NCI-H128 (cell line): ENCODE data around the gene FBXL5.

ENCODE experiments used
- DNase-seq: peaks from one replicate; lab custom pipeline; 2025; ENCODE audit not compliant: unreplicated experiment; lab: John Stamatoyannopoulos, UW

FBXL5 gene

GRCh38 chr4:15655223-15656037 lies at the start of gene FBXL5:
TSS of gene FBXL5 (minus strand) at chr4:15655357. CDS start at chr4:15655287, 70 bp downstream.
- peak; percentile 49 for DNase-seq

GRCh38 chr4:15704129-15704528 lies 49.0 kb upstream of the FBXL5 start:
- DNase-seq, result no peak

- no peak for DNase-seq
Measured at GRCh38 chr4:15703439-15703838, 48.3 kb upstream of the FBXL5 start.

GRCh38 chr4:15702941-15703403 lies 47.8 kb upstream of the FBXL5 start, which contains the start of gene BST1:
TSS of gene BST1 (plus strand) at chr4:15703065. CDS start at chr4:15703145, 80 bp downstream.
- no peak for DNase-seq

GRCh38 chr4:15696866-15697265 lies 41.7 kb upstream of the FBXL5 start:
- no peak for DNase-seq

GRCh38 chr4:15695729-15696128 lies 40.6 kb upstream of the FBXL5 start:
- DNase-seq, result no peak

GRCh38 chr4:15695240-15695699 lies 40.1 kb upstream of the FBXL5 start:
- no peak for DNase-seq

GRCh38 chr4:15694431-15694830 lies 39.3 kb upstream of the FBXL5 start:
- DNase-seq, result no peak

GRCh38 chr4:15692602-15693001 lies 37.4 kb upstream of the FBXL5 start:
- no peak for DNase-seq

GRCh38 chr4:15691346-15692135 lies 36.4 kb upstream of the FBXL5 start:
- DNase-seq, result no peak

- DNase-seq, result no peak
Measured at GRCh38 chr4:15690020-15690809, 35.1 kb upstream of the FBXL5 start.

- DNase-seq, result no peak
Measured at GRCh38 chr4:15689540-15689939, 34.4 kb upstream of the FBXL5 start.

GRCh38 chr4:15688051-15688450 lies 32.9 kb upstream of the FBXL5 start:
- DNase-seq, result no peak

- no peak for DNase-seq
Measured at GRCh38 chr4:15684498-15684897, 29.3 kb upstream of the FBXL5 start.

- DNase-seq, result no peak
Measured at GRCh38 chr4:15683143-15683495, 28.0 kb upstream of the FBXL5 start.

- DNase-seq, result no peak
Measured at GRCh38 chr4:15682242-15683142, 27.3 kb upstream of the FBXL5 start.

- peak; percentile 96 for DNase-seq
Measured at GRCh38 chr4:15681372-15682241, 26.4 kb upstream of the FBXL5 start, which contains the start of gene FAM200B. TSS of gene FAM200B (plus strand) at chr4:15681827. CDS start at chr4:15686978, 5,151 bp downstream.

- DNase-seq, result no peak
Measured at GRCh38 chr4:15681067-15681371, 25.9 kb upstream of the FBXL5 start.

- no peak for DNase-seq
Measured at GRCh38 chr4:15677507-15677988, 22.4 kb upstream of the FBXL5 start.
